ENCODE measurements around the gene PARK7.

Gene PARK7

DNA sequence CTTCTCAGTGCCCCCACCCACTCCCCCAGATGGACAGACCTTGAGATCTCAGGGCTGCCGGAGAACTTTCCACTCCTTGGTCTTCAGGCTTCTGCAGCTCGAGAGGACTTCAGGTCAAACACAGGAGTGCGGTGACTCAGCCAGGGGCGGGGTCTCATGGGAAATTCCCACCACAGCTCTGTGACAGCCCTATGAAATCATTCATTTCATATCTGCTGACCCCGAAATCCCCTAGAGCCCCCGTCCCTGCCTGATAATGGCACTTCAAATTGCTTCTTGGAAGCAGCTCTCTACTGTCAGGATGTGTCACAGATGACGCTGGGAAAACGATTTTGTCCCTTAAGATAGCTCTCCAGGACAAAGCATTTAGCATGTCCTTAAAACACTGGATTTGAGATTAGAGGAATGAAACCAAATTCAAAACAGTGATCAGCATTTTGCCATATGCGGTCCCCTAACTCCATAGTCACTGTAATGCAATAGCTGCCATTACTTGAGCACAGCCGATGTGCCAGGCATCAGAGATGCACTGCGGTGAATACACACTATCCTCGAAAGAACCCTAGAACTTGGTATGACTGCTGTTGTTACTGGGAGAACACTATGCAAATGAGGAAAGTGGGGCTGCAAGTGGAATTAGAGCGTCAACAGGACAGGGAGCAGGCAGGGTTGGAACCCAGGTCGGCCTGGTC is 20.6 kb upstream of the PARK7 start, which contains the start of gene TNFRSF9:
Gene TNFRSF9 (minus strand): TSS at position 95 of the 692 bp plus-strand sequence. CDS start 845 bp downstream, outside the sequence.
- TF ChIP-seq FOXP2 (optimal IDR thresholded peaks at IDR 0.05; ENCODE audit: borderline replicate concordance, extremely low read depth, extremely low read length, insufficient read depth) (no peak), POLR2AphosphoS5 (IDR thresholded peaks at IDR 0.05; ENCODE audit: low read depth, low read length) (no peak), TAF1 (IDR thresholded peaks at IDR 0.05; ENCODE audit: borderline replicate concordance, insufficient read depth, low read length) (no peak)
- TF ChIP-seq, protein P1, sequence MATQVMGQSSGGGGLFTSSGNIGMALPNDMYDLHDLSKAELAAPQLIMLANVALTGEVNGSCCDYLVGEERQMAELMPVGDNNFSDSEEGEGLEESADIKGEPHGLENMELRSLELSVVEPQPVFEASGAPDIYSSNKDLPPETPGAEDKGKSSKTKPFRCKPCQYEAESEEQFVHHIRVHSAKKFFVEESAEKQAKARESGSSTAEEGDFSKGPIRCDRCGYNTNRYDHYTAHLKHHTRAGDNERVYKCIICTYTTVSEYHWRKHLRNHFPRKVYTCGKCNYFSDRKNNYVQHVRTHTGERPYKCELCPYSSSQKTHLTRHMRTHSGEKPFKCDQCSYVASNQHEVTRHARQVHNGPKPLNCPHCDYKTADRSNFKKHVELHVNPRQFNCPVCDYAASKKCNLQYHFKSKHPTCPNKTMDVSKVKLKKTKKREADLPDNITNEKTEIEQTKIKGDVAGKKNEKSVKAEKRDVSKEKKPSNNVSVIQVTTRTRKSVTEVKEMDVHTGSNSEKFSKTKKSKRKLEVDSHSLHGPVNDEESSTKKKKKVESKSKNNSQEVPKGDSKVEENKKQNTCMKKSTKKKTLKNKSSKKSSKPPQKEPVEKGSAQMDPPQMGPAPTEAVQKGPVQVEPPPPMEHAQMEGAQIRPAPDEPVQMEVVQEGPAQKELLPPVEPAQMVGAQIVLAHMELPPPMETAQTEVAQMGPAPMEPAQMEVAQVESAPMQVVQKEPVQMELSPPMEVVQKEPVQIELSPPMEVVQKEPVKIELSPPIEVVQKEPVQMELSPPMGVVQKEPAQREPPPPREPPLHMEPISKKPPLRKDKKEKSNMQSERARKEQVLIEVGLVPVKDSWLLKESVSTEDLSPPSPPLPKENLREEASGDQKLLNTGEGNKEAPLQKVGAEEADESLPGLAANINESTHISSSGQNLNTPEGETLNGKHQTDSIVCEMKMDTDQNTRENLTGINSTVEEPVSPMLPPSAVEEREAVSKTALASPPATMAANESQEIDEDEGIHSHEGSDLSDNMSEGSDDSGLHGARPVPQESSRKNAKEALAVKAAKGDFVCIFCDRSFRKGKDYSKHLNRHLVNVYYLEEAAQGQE (IDR thresholded peaks at IDR 0.05; ENCODE audit: insufficient read depth in 1 of 2, low read depth in 2 of 2, low read length in 2 of 2), result no peak

DNA sequence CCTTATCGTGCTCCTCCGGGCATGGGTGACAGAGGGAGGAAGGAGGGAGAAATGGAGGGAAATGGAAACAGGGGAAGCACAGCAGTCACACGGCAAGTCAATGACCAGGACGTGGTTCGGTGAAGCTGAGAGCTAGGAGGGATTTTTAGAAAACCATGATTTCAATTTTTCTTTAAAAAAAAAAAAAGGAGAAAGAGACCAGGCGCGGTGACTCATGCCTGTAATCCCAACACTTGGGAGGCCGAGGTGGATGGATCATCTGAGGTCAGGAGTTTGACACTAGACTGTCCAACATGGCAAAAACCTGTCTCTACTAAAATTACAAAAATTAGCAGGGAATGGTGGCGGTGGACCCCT is 20.1 kb upstream of the PARK7 start:
- TF ChIP-seq FOXP2 (optimal IDR thresholded peaks at IDR 0.05; ENCODE audit: borderline replicate concordance, extremely low read depth, extremely low read length, insufficient read depth) (no peak), POLR2AphosphoS5 (IDR thresholded peaks at IDR 0.05; ENCODE audit: low read depth, low read length) (no peak), TAF1 (IDR thresholded peaks at IDR 0.05; ENCODE audit: borderline replicate concordance, insufficient read depth, low read length) (no peak), SIN3A (IDR thresholded peaks at IDR 0.05; ENCODE audit: borderline replicate concordance, insufficient read depth, low read length) (no peak)
- TF ChIP-seq, protein P1 (IDR thresholded peaks at IDR 0.05; ENCODE audit: insufficient read depth in 1 of 2, low read depth in 2 of 2, low read length in 2 of 2), result no peak

DNA sequence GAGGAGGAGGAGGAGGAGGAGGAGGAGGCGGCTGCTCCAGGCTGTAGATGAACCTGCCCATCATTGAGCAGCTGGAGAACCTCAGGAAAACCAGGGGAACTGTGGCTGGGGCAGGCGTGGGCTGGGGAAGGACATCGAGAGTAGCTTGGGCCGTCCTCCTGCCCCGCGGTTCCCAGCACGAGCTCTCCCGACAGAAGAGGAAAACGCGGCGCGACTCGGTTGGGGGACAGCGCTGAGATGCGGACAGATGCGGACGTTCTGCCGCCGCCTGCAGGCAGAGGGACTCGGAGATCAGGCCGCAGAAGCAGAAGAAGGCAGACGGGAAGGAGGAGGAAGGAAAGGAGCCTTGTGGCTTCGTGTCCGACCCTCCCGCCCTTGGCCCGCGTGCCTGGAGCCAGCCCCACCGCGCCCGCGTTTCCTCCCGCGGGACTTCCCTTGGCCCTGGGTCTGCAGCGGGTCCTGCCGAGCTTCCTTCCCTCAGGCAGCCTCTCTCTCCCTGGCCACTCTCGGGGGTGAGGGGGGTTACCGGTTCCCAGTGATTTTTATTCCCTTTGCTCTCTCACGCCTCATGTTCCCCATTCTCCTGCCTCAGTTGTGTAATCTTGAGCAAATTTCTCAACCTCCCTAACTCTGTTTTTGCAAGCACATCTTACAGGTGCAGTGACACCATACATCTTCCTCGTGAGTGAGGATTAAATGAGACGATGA is 19.1 kb upstream of the PARK7 start:
- no peak for TF ChIP-seq SIN3A (IDR thresholded peaks at IDR 0.05; ENCODE audit: borderline replicate concordance, insufficient read depth, low read length)
- TF ChIP-seq TAF1 (IDR thresholded peaks at IDR 0.05; ENCODE audit: borderline replicate concordance, insufficient read depth, low read length), result no peak
- no peak for TF ChIP-seq FOXP2 (optimal IDR thresholded peaks at IDR 0.05; ENCODE audit: borderline replicate concordance, extremely low read depth, extremely low read length, insufficient read depth)
- no peak for TF ChIP-seq POLR2AphosphoS5 (IDR thresholded peaks at IDR 0.05; ENCODE audit: low read depth, low read length)
- TF ChIP-seq, protein P1 (IDR thresholded peaks at IDR 0.05; ENCODE audit: insufficient read depth in 1 of 2, low read depth in 2 of 2, low read length in 2 of 2), result no peak

DNA sequence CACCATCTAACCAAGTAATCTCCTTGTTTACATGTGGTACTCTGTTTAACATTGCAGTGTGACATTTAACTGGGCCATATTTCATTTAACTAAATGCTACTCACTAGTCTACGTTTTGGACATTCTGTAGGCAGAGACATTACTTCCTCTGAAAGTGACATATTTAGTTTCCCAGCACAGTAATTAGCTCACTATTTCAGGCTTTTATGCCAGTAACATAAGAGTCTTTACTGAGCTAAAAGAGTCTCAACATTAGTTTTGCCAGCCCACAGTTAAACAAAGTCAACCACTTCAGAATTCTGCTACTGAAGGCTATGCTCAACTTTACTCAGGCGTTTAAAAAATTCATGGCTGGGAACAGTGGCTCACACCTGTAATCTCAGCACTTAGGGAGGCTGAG is 18.3 kb upstream of the PARK7 start:
- TF ChIP-seq, protein P1 (IDR thresholded peaks at IDR 0.05; ENCODE audit: insufficient read depth in 1 of 2, low read depth in 2 of 2, low read length in 2 of 2), result no peak
- TF ChIP-seq FOXP2 (optimal IDR thresholded peaks at IDR 0.05; ENCODE audit: borderline replicate concordance, extremely low read depth, extremely low read length, insufficient read depth) (no peak), SIN3A (IDR thresholded peaks at IDR 0.05; ENCODE audit: borderline replicate concordance, insufficient read depth, low read length) (no peak), POLR2AphosphoS5 (IDR thresholded peaks at IDR 0.05; ENCODE audit: low read depth, low read length) (no peak)

All from PFSK-1 (cell line).